Measurements from ENCODE around the gene ZNG1C. TPM values are rescaled to one million over a fixed set of nuclear protein-coding genes. Genes with fewer than 3 reads are reported as not detected.
"Not testable (repeated sequence)": the region's sequence is repeated elsewhere in the genome, so short reads cannot be mapped to it uniquely, and the experiment has no call there.

Gene ZNG1C
- total RNA-seq, 1 donor from 2014 or later = 24.8 TPM

GRCh38 chr9:68324518-68324917 is 82.7 kb downstream of the ZNG1C start:
- H3K36me3 ChIP-seq; H3K9me3 ChIP-seq; H3K27ac ChIP-seq; H3K27me3 ChIP-seq; H3K4me3 ChIP-seq; intact Hi-C loops (cut with DNase I); H3K4me1 ChIP-seq; DNase-seq (ENCODE audit: extremely low spot score in 2 of 2): not testable (repeated sequence)

DNA sequence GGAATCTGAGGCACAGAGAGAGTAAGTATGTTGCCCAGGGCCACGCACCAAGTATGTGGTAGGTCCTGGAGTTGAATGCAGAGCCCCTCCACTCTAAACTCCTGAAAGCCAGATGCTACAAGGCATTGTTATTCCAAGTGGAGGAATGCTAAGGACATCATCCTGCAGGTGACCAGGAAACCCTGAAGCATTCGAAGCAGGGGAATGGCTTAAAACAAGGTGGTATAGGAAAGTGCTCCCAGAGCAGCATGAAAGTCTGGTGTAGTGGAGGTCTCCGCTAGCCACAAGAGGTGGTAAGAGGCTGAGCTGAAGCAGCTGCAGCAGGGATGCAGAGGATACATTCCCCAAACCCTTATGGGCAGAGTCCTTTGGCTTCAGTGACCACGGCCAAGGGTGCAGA is 87.3 kb downstream of the ZNG1C start:
- intact Hi-C loops (cut with DNase I); H3K4me3 ChIP-seq; DNase-seq (ENCODE audit: extremely low spot score in 2 of 2); H3K4me1 ChIP-seq; H3K27ac ChIP-seq; H3K36me3 ChIP-seq; H3K9me3 ChIP-seq; H3K27me3 ChIP-seq: not testable (repeated sequence)

- H3K9me3 ChIP-seq; H3K4me1 ChIP-seq; intact Hi-C loops (cut with DNase I); H3K27me3 ChIP-seq; H3K4me3 ChIP-seq; DNase-seq (ENCODE audit: extremely low spot score in 2 of 2); H3K36me3 ChIP-seq; H3K27ac ChIP-seq: not testable (repeated sequence)
Observed at GRCh38 chr9:68330531-68331173, 88.9 kb downstream of the ZNG1C start.

GRCh38 chr9:68332122-68332521 is 90.3 kb downstream of the ZNG1C start:
- H3K4me1 ChIP-seq; intact Hi-C loops (cut with DNase I); H3K27ac ChIP-seq; H3K27me3 ChIP-seq; H3K36me3 ChIP-seq; H3K9me3 ChIP-seq; DNase-seq (ENCODE audit: extremely low spot score in 2 of 2); H3K4me3 ChIP-seq: not testable (repeated sequence)

GRCh38 chr9:68335935-68336334 is 94.2 kb downstream of the ZNG1C start:
- DNase-seq (ENCODE audit: extremely low spot score in 2 of 2); H3K4me1 ChIP-seq; intact Hi-C loops (cut with DNase I): not testable (repeated sequence)

GRCh38 chr9:68336639-68337339 is 95.0 kb downstream of the ZNG1C start:
- H3K27me3 ChIP-seq; H3K27ac ChIP-seq; H3K36me3 ChIP-seq; H3K9me3 ChIP-seq; DNase-seq (ENCODE audit: extremely low spot score in 2 of 2); intact Hi-C loops (cut with DNase I); H3K4me1 ChIP-seq; H3K4me3 ChIP-seq: not testable (repeated sequence)

More at GRCh38 chr9:68335935-68336334, 94.2 kb downstream of the ZNG1C start:
- not testable (repeated sequence) for H3K27ac ChIP-seq, H3K4me3 ChIP-seq, H3K27me3 ChIP-seq, H3K9me3 ChIP-seq, H3K36me3 ChIP-seq

GRCh38 chr9:68338000-68338399 is 96.2 kb downstream of the ZNG1C start:
- H3K4me1 ChIP-seq; H3K4me3 ChIP-seq; H3K9me3 ChIP-seq; H3K27me3 ChIP-seq; intact Hi-C loops (cut with DNase I); DNase-seq (ENCODE audit: extremely low spot score in 2 of 2); H3K27ac ChIP-seq; H3K36me3 ChIP-seq: not testable (repeated sequence)

DNA sequence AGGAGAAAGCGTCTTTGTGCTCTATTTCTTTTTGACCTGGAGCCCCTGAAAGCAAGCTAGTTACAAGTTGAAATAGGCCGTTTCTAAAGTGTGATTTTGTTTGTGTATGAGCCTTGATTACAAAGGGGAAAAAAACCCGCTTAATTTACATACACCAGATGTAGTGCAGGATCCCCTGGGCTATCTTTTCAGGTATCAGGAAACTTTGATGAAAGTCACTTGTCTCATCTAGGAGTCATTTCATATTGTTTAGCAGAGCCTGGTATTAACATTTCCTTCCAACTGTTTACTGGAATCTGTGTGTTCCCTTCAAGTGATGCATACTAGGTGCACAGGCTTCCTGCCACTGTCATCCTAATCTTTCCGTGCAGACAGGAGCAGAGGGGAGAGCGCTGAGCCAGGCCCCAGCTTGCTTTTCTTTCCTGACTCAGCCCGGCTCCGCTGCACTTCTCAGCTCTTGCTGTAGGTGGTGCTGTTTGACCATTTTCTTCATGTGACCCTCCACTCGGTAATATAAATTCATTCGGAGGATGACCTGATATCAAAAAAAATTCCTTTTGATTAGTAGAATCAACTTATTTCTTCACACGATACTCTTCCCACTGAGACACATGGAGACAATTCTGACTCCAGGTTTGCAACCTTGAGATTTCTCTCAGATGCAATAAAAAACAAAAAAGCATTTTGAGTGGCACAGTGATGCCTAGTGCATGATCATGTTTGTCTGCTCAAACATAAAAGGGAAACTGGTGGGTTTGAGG is 100.7 kb downstream of the ZNG1C start:
- H3K4me1 ChIP-seq; intact Hi-C loops (cut with DNase I); H3K27ac ChIP-seq: not testable (repeated sequence)

DNA sequence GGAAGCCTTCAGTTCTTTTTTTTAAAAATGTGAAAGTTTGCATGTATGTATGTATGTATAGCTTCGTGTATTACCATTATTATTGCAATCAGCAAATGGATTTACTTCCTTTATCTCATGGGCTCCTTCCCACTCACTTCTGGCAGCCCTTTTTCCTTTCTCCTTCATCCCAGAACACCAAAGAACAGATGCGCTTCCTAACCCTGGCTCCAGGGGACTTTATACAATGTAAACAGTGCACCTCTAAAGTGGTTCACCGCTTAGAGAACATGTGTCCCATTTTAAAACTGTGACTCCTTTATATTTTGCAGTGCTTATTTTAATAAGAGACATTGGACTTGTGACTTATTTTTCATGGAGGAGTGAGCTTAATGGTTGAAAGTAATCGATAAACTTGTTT is 101.5 kb downstream of the ZNG1C start:
- H3K27ac ChIP-seq; intact Hi-C loops (cut with DNase I); H3K27me3 ChIP-seq; H3K9me3 ChIP-seq; H3K4me1 ChIP-seq; DNase-seq (ENCODE audit: extremely low spot score in 2 of 2); H3K4me3 ChIP-seq; H3K36me3 ChIP-seq: not testable (repeated sequence)

More for the DNA sequence above, 100.7 kb downstream of the ZNG1C start:
- not testable (repeated sequence) for H3K4me3 ChIP-seq; H3K9me3 ChIP-seq; H3K27me3 ChIP-seq; DNase-seq (ENCODE audit: extremely low spot score in 2 of 2); H3K36me3 ChIP-seq

DNA sequence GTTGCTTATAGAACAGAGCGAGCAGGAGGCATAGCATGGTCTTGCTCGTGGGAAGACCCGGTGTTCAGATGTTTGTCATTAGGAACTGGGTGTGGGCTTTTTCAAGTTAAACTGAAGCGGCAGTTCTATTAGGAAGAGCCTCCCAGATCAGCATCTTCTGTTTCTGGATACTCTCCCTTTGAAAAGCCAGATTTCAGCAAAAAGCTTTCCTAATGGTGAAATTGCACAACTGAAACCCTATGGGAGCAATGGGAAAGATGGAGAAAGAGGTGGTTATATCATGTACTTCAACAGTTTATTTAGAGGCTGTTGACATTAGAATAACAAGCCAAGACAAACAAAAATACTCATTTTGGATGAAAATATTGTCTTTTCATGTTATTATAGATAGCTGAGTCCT is 102.2 kb downstream of the ZNG1C start:
- DNase-seq (ENCODE audit: extremely low spot score in 2 of 2); H3K4me1 ChIP-seq; H3K27me3 ChIP-seq; intact Hi-C loops (cut with DNase I); H3K9me3 ChIP-seq; H3K4me3 ChIP-seq; H3K36me3 ChIP-seq; H3K27ac ChIP-seq: not testable (repeated sequence)

Other genes starting within 250 kb of the ZNG1C start
- gene FOXD4L3, start 60.9 kb downstream of the ZNG1C start, total RNA-seq = 0.49 TPM
- gene PGM5, start 114.6 kb downstream of the ZNG1C start, total RNA-seq = 102 TPM

Data from vagina (tissue), 2 donors.